SK-N-SH (cell line): ENCODE data around the gene ELMOD2. TPM values are rescaled to one million over a fixed set of nuclear protein-coding genes. Genes with fewer than 3 reads are reported as not detected.
"Not testable (repeated sequence)": the region's sequence is repeated elsewhere in the genome, so short reads cannot be mapped to it uniquely, and the experiment has no call there.

Source experiments
- CTCF ChIA-PET: fragments of 300-600, 350-600 bp; formaldehyde crosslinking; extraction: SDS; loops from one replicate; lab custom pipeline; 2021; lab: Yijun Ruan, JAX
- POLR2A ChIA-PET: fragments of 350-600 bp; sonication (Branson Sonifier 250); formaldehyde crosslinking; extraction: SDS; loops from one replicate; lab custom pipeline; 2020; ENCODE audit warnings: antibody characterized with exemption, inconsistent platforms; lab: Yijun Ruan, JAX
- DNase-seq: peaks from one replicate; pipeline ENCODE4 v3.0.0; 2012
- H2AFZ ChIP-seq: fragments of 200-600 bp; sonication (generic); 2 replicates; pipeline ENCODE4 v1.8.1; 2016; ENCODE audit warnings: antibody characterized with exemption, mild to moderate bottlenecking, low read depth
- H3F3A ChIP-seq: fragments of 200-600 bp; sonication (generic); replicated peaks from 2 replicates; pipeline ENCODE3; 2016; ENCODE audit warnings: antibody characterized with exemption, mild to moderate bottlenecking; ENCODE audit not compliant: insufficient read depth
- H3K27ac ChIP-seq, 2 experiments: fragments of 200-500 bp in 1 of 2; fragments of 200-600 bp in 1 of 2; sonication (Bioruptor generic) in 1 of 2; sonication (generic), shearing (Covaris generic) in 1 of 2; 2 replicates each; pipeline versions ENCODE4 v1.5.1 to v1.6.1; 2014 to 2016; ENCODE audit warnings: low read depth in 2 of 2, inconsistent platforms in 1 of 2, low read length in 1 of 2, mild to moderate bottlenecking in 1 of 2, mixed read lengths in 1 of 2
- H3K27me3 ChIP-seq: fragments of 200-600 bp; sonication (generic), shearing (Covaris generic); 2 replicates; pipeline ENCODE4 v1.6.1; 2016; ENCODE audit warnings: mixed run types; ENCODE audit not compliant: insufficient read depth
- H3K36me3 ChIP-seq, 2 experiments: fragments of 200-500 bp in 1 of 2; fragments of 200-600 bp in 1 of 2; sonication (Bioruptor generic) in 1 of 2; sonication (generic) in 1 of 2; replicated peaks in 1 of 2; 2 replicates each; pipeline versions ENCODE3 to v1.5.1; 2014 to 2016; ENCODE audit warnings: low read length in 1 of 2, mild to moderate bottlenecking in 1 of 2; ENCODE audit not compliant: insufficient read depth in 2 of 2, control insufficient read depth in 1 of 2
- H3K4me1 ChIP-seq, 2 experiments: fragments of 200-500 bp in 1 of 2; fragments of 200-600 bp in 1 of 2; sonication (Bioruptor generic) in 1 of 2; sonication (generic), shearing (Covaris generic) in 1 of 2; 2 replicates each; pipeline versions ENCODE4 v1.5.1 to v1.6.1; 2014 to 2016; ENCODE audit warnings: low read depth in 1 of 2, low read length in 1 of 2, mixed run types in 1 of 2; ENCODE audit not compliant: insufficient read depth in 2 of 2, control insufficient read depth in 1 of 2
- H3K4me2 ChIP-seq: fragments of 200-600 bp; sonication (generic), shearing (Covaris generic); 2 replicates; pipeline ENCODE4 v1.6.1; 2017; ENCODE audit warnings: mixed run types
- H3K4me3 ChIP-seq, 2 experiments: fragments of 200-500 bp in 1 of 2; fragments of 200-600 bp in 1 of 2; sonication (Bioruptor generic) in 1 of 2; sonication (generic), shearing (Covaris generic) in 1 of 2; 2 replicates each; pipeline versions ENCODE4 v1.5.1 to v1.8.1; 2014 to 2016; ENCODE audit warnings: low read depth in 2 of 2, inconsistent platforms in 1 of 2, low read length in 1 of 2, mild to moderate bottlenecking in 1 of 2, mixed read lengths in 1 of 2, moderate library complexity in 1 of 2
- H3K79me2 ChIP-seq: fragments of 200-600 bp; sonication (generic); 2 replicates; pipeline ENCODE4 v1.8.1; 2017; ENCODE audit warnings: mild to moderate bottlenecking; ENCODE audit not compliant: insufficient read depth
- H3K9ac ChIP-seq: fragments of 200-600 bp; sonication (generic); 2 replicates; pipeline ENCODE4 v1.6.1; 2017; ENCODE audit warnings: mixed run types
- H3K9me2 ChIP-seq: fragments of 200-600 bp; sonication (generic); 2 replicates; pipeline ENCODE4 v1.6.1; 2017; ENCODE audit warnings: mixed run types
- H3K9me3 ChIP-seq: fragments of 200-600 bp; sonication (generic); 2 replicates; pipeline ENCODE4 v1.6.1; 2017; ENCODE audit warnings: mixed run types, mild to moderate bottlenecking, moderate library complexity
- H4K20me1 ChIP-seq: fragments of 200-600 bp; sonication (generic); 2 replicates; pipeline ENCODE4 v1.6.1; 2017; ENCODE audit warnings: mild to moderate bottlenecking, mixed run types; ENCODE audit not compliant: insufficient read depth
- CTCF ChIP-seq: fragments of 200-600 bp; sonication (generic); IDR thresholded peaks from 2 replicates; pipeline ENCODE4 v1.6.1; 2017; ENCODE audit warnings: antibody characterized with exemption, mild to moderate bottlenecking, moderate library complexity
- MAX ChIP-seq: IDR thresholded peaks from 2 replicates; pipeline ENCODE4 v1.4.0; 2012; ENCODE audit warnings: low read depth
- MEF2A ChIP-seq: IDR thresholded peaks from 2 replicates; pipeline ENCODE4 v1.4.0; 2012; ENCODE audit warnings: low read depth, borderline replicate concordance
- NRF1 ChIP-seq: IDR thresholded peaks from 2 replicates; pipeline ENCODE4 v1.6.1; 2012; ENCODE audit warnings: low read depth, mild to moderate bottlenecking, low read length
- REST ChIP-seq: IDR thresholded peaks from 2 replicates; pipeline ENCODE4 v1.6.1; 2012; ENCODE audit warnings: mild to moderate bottlenecking, low read depth, low read length, moderate library complexity
- SIN3A ChIP-seq: IDR thresholded peaks from 2 replicates; pipeline ENCODE4 v1.6.1; 2012; ENCODE audit warnings: low read depth, mild to moderate bottlenecking, low read length, moderate library complexity, borderline replicate concordance
- TCF12 ChIP-seq: IDR thresholded peaks from 2 replicates; pipeline ENCODE4 v1.4.0; 2012
- WGBS: methylation state at CpG from one replicate; pipeline ENCODE4 v1.1.6; 2017; ENCODE audit warnings: low lambda C conversion rate; 5-methylcytosine and 5-hydroxymethylcytosine counted together
- polyA plus RNA-seq, 3 experiments: library from polyadenylated mRNA; depleted of rRNA; stranded (reverse); fragments of >200 nt; gene quantifications; 2 replicates each; pipeline ENCODE4 v1.2.3, GENCODE V29; 2012

Gene ELMOD2
- polyA plus RNA-seq, 1 of the 3 experiments (the other 2 are of a cell fraction), result 5.0 TPM

- no peak for TF ChIP-seq REST
- no peak for TF ChIP-seq CTCF
- no peak for TF ChIP-seq TCF12
- no peak for TF ChIP-seq NRF1
These were observed 24.6 kb upstream of the ELMOD2 start (continued) for GRCh38 chr4:140499391-140499790.

GRCh38 chr4:140504261-140504660 lies 19.7 kb upstream of the ELMOD2 start:
- Histone ChIP-seq H3K4me3 (no peak overlapping the region), H3K9me2 (no peaks in the 10 kb centered on the region), H3K27me3 (0 out of 2 replicates have a peak, but pooled peaks cover 10% of the 10 kb centered on the region), H3K4me1 (no peaks in the 10 kb centered on the region), H3K4me2 (no peak overlapping the region), H3K9me3 (no peaks in the 10 kb centered on the region), H2AFZ (no peak overlapping the region), H3K27ac (no peak overlapping the region), H3K36me3 (no peaks in the 10 kb centered on the region), H3F3A (no peaks in the 10 kb centered on the region), H3K79me2 (no peaks in the 10 kb centered on the region), H4K20me1 (no peaks in the 10 kb centered on the region), H3K9ac (no peak overlapping the region)
- ChIA-PET POLR2A (no interaction called here), CTCF (interaction anchor here (1.0 kb wide), 1 partner anchor 145 kb away, joined by 3 read pairs; no protein-coding TSS in a partner anchor)
- DNase-seq, result no peak
- no peak for TF ChIP-seq SIN3A
- TF ChIP-seq MEF2A, result no peak
- TF ChIP-seq MAX, result no peak
- no peak for TF ChIP-seq CTCF
- TF ChIP-seq REST, result no peak

GRCh38 chr4:140513765-140514164 lies 10.2 kb upstream of the ELMOD2 start:
- POLR2A ChIA-PET, H3K79me2 ChIP-seq, H3F3A ChIP-seq, H3K36me3 ChIP-seq, H3K9ac ChIP-seq, H3K9me3 ChIP-seq, H3K4me3 ChIP-seq, H3K9me2 ChIP-seq, H3K4me1 ChIP-seq, H3K27ac ChIP-seq, H3K4me2 ChIP-seq, H3K27me3 ChIP-seq, H2AFZ ChIP-seq, DNase-seq, H4K20me1 ChIP-seq: not testable (repeated sequence)
- CTCF ChIA-PET, result interaction anchor here (1.0 kb wide), 1 partner anchor 96 kb away, joined by 3 read pairs; no protein-coding TSS in a partner anchor
- 60% methylated on average over 5 of the region's 5 CpGs for WGBS
